Putamen (tissue), 1 donor: ENCODE results near the gene CHTF8.

Experiments
- DNase-seq: peaks from one replicate; pipeline ENCODE4 v3.0.0-alpha.2; 2016; ENCODE audit warnings: low spot score

The CHTF8 gene

GRCh38 chr16:69085032-69085695 is 47.2 kb downstream of the CHTF8 start:
- no peak for DNase-seq

- DNase-seq: no peak
Measured at GRCh38 chr16:69084289-69084688, 48.1 kb downstream of the CHTF8 start.

DNA sequence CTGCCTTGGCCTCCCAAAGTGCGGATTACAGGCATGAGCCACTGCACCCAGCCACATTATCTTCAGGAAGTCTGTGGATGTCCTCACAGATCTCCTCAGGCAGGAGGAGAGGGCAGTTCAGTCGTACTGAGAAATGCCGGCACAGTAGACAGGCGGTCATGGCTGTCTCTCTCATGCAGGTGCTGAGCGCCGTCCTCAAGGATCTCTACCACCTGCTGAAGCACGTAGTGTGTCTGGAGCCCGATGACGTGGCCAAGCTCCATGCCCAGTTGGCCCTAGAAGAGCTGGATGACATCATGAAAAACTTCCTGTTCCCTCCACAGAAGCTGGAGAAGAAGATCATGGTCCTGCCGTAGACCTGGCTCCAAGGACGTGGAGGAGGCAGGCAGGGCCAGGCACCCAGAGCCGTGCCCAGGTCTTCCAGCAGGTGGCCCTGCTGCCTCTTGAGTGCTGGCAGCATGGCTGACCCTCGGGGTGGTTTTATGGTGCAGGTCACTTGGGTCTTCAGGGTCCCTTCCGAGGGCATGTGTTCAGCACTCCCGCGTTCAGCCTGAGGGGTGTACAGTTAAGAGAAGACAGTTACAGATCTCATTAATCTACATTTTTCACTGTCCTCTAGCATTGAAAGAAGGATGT is 49.0 kb downstream of the CHTF8 start:
- no peak for DNase-seq

GRCh38 chr16:69079697-69080096 is 52.7 kb downstream of the CHTF8 start:
- no peak for DNase-seq

DNA sequence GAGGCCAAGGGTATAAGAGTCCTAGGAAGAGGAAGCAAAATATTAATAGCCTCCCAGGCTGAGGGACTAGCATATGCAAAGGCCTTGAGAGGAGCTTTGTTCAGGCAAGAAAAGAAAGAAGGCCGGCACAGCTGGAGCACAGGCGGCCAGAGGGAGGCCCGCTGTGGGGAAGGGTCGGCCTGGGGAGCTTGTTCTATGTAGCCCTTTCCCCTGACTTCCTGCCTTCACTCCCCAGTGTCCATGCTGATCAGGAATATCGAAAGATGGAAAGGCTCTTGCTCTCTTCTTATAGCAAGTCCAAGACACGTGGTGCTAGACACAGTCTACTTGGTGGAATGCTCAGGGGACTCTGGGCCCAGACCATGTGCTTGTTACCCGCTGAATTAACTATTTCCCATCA is 54.3 kb downstream of the CHTF8 start:
- DNase-seq: no peak

- no peak for DNase-seq
Measured at GRCh38 chr16:69077251-69077650, 55.1 kb downstream of the CHTF8 start.

DNA sequence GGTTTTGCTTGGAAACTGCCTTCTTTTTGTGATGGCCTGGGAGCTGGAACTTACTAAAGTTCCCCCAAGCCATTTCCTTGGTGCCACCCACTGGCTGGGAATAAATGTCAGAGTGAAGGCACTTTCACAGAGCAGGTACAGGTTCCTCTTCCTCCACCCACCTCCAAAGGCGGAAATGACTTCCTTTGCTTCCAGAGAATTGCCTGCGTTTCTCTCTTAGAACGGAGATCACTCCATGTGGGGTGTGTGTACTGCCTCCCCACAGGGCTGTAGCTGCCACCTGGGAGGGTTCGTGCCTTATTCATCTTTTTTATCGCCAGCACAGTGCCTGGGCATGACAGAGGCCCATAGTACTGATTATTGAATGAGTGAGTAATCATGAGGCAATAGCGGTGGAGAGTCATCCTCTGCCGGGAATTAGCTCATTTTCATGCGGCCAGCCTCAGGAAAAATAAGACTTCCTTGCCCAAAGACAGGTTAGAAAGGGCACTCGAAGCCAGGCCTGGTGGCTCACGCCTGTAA is 59.1 kb downstream of the CHTF8 start:
- DNase-seq: no peak

DNA sequence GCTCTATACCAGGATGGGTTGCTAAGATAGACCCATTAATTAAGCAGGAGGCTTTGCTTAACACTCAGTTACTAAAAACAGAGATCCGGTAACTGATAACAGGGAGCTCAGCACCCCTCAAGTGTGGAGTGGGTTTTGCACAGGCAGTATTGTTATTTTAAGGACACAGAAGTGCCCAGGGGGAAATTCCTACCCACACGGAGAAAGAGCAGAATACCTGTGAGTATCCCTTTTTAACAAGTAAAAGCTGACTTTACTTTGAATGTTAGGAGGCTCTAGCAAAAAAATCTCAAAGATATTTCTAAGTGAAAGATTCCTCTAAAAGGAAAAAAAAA is 59.8 kb downstream of the CHTF8 start:
- no peak for DNase-seq

DNA sequence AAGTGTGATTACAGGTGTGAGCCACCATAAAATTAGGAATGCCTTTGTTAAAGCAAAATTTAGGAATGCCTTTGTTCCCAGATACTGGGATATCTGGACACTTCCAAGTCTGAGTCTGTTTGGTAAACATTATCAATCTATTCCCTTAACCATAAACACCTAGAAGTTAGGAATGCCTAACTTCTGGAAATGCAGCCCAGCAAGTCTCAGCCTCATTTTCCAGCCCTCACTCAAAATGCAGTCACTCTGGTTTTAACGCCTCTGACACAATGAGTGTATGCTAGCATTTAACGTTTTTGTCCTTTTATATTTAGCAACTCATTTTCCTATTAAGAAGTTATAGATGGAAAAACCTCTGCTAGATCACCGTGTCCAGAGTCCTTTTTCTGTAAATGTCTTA is 61.4 kb downstream of the CHTF8 start:
- no peak for DNase-seq

DNA sequence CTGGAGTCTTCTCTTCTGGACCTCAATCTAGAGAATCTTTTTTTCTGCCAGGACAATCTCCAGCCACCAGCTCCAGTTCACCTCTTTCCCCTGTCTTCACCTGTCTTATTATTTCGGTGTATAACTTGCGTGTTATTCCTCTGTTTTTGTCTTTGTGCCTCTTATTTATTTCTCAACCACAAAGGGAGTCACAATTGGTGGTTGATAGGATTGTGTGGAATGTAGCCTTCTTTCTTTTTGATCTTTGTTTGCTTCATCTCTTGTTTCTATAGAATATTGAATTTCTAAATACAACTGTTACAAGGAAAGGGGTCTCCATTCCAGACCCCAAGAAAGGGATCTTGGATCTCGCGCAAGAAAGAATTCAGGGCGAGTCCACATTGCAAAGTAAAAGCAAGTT is 62.9 kb downstream of the CHTF8 start:
- DNase-seq: no peak
